Heart right ventricle (tissue), 16 donors: Measurements from ENCODE around the gene PDE1A. TPM values are rescaled to one million over a fixed set of nuclear protein-coding genes. Genes with fewer than 3 reads are reported as not detected.
A peak's percentile ranks its signal among the peaks of the same experiment; 100 is the strongest.
"Not testable (repeated sequence)": the region's sequence is repeated elsewhere in the genome, so short reads cannot be mapped to it uniquely, and the experiment has no call there.

Source experiments
- ATAC-seq, 8 donors: fragments of 200-7000 bp; cut with Tn5 transposase; one replicate each; pipeline ENCODE4 v1.9.1; 2020; ENCODE audit warnings: mild to moderate bottlenecking in 8 of 8, moderate library complexity in 8 of 8, moderate number of reproducible peaks in 1 of 8
- DNase-seq, 2 donors: peaks; one replicate each; pipeline ENCODE4 v3.0.0-alpha.2; 2020
- H3K27ac ChIP-seq, 10 donors: fragments of 200-600 bp; sonication (generic) in 2 of 10; one replicate each; pipeline versions ENCODE4 v1.5.0 to v1.8.0; 2020 to 2022; ENCODE audit warnings: mild to moderate bottlenecking in 3 of 10
- H3K27me3 ChIP-seq, 7 donors: fragments of 200-600 bp; one replicate each; pipeline ENCODE4 v1.8.0; 2021 to 2022; ENCODE audit warnings: mild to moderate bottlenecking in 2 of 7
- H3K36me3 ChIP-seq, 9 donors: fragments of 200-600 bp; sonication (generic) in 1 of 9; one replicate each; pipeline versions ENCODE4 v1.5.0 to v1.8.0; 2020 to 2022; ENCODE audit warnings: mild to moderate bottlenecking in 2 of 9
- H3K4me1 ChIP-seq, 9 donors: fragments of 200-600 bp; sonication (generic) in 1 of 9; one replicate each; pipeline versions ENCODE4 v1.5.0 to v1.8.0; 2020 to 2022; ENCODE audit warnings: mild to moderate bottlenecking in 4 of 9
- H3K4me3 ChIP-seq, 10 donors: fragments of 200-600 bp; sonication (generic) in 2 of 10; one replicate each; pipeline versions ENCODE4 v1.5.0 to v1.8.0; 2020 to 2022; ENCODE audit warnings: mild to moderate bottlenecking in 7 of 10, moderate library complexity in 2 of 10
- H3K9me3 ChIP-seq, 11 donors: fragments of 200-600 bp in 10 of 11; sonication (generic) in 2 of 11; one replicate each; pipeline versions ENCODE4 v1.5.0 to v1.8.0; 2013 to 2022; ENCODE audit warnings: mild to moderate bottlenecking in 2 of 11, control low read depth in 1 of 11, moderate library complexity in 1 of 11
- WGBS, 2 donors: extraction: QIAGEN DNeasy Blood & Tissue Kit; methylation state at CpG; one replicate each; pipeline ENCODE4 v1.1.7; 2013; ENCODE audit warnings: inconsistent platforms in 1 of 2; 5-methylcytosine and 5-hydroxymethylcytosine counted together
- intact Hi-C, 10 donors: fragments of 100-400 bp; cut with DNase I; formaldehyde crosslinking; loops; one replicate each; pipeline versions ENCODE4 v1.11.1 to v1.14.2; 2022
- polyA plus RNA-seq, 2 donors: library from polyadenylated mRNA; stranded (reverse); fragments of 200-250 nt; gene quantifications; one replicate each; pipeline ENCODE4 v1.2.3, GENCODE V29; 2013
- total RNA-seq, 10 donors: library from RNA; stranded (reverse); fragmentation: NEBNext Ultra II Directional in 3 of 10; extraction: Animal tissue kit (Norgen Biotek cat#: 25700) in 3 of 10; gene quantifications; one replicate each; pipeline versions ENCODE4 v1.2.1 to v1.2.4, GENCODE V29; 2021 to 2023
- TF ChIP-seq, protein P1 (sequence below), 9 donors: fragments of 200-600 bp; sonication (generic) in 2 of 9; IDR thresholded peaks; one replicate each; pipeline versions ENCODE4 v1.5.0 to v1.8.0; 2021 to 2022; ENCODE audit warnings: antibody characterized with exemption in 9 of 9, mild to moderate bottlenecking in 5 of 9, moderate library complexity in 1 of 9
- donor health status: Arrhythmogenic right ventricular cardiomyopathy.
- donor health status: ischemic (EF 13 %, LVEDD 7.1; RV severe dilation, severe dysfunction).
- donor health status: healthy with polysubstance abuse.
- donor health status: DM: no; HTN: yes; CAD: no.
- donor health status: DM: no; HTN: no; CAD: no.
- donor health status: ischemic (EF 25% LVEDD 6.9; RV normal size, moderate dysfunction).
- donor health status: ischemic (EF 25% LVEDD 5.7; RV mildly dilated, moderate dysfunction).
- donor health status: healthy.
- donor health status: DM: yes; HTN: yes; CAD: no.
- donor health status: Ischemic cardiomyopathy.
- donor health status: ischemic (EF 35%, LVEDD 5.7; RV mildly dilated, moderate dysfunction).
- donor health status: nonischemic (EF 11% LVEDD 7.7; RV severe dilation, severe dysfunction).
- donor health status: DM: yes; HTN: yes; CAD: no.
- donor health status: PGD.
- donor health status: ischemic (EF 29% LVEDD 5.4; RV normal size, mild dysfunction).
- donor health status: nonischemic (EF 23%, LVEDD 6.1; RV moderate dilation, normal function).

The PDE1A gene
- total and polyA plus RNA-seq, 12 donors = 3.6 to 66.7 (median 14.8) TPM

- DNase-seq = no peak
- WGBS, 2 donors = 80 to 84% methylated on average over 2 of the region's 2 CpGs
These were observed 35.4 kb downstream of the PDE1A start for GRCh38 chr2:182391443-182391842.

DNA sequence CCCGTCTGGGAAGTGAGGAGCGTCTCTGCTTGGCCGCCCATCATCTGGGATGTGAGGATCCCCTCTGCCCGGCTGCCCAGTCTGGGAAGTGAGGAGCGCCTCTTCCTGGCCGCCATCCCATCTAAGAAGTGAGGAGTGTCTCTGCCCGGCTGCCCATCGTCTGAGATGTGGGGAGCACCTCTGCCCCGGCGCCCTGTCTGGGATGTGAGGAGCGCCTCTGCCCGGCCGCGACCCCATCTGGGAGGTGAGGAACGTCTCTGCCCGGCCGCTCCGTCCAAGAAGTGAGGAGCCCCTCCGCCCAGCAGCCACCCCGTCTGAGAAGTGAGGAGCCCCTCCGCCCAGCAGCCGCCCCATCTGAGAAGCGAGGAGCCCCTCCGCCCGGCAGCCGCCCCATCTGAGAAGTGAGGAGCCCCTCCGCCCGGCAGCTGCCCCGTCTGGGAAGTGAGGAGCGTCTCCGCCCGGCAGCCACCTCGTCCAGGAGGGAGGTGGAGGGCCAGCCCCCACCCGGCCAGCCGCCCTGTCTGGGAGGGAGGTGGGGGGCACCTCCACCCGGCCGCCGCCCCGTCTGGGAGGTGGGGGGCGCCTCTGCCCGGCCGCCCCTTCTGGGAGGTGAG is 40.5 kb downstream of the PDE1A start:
- intact Hi-C loops, H3K36me3 ChIP-seq, H3K27ac ChIP-seq, DNase-seq, ATAC-seq, H3K4me3 ChIP-seq, H3K27me3 ChIP-seq: not testable (repeated sequence)
- Histone ChIP-seq H3K4me1 (peaks cover 0 to 23% (median 0%) of the 10 kb centered on the region in 9 donors), H3K9me3 (peaks cover 0 to 29% (median 12%) of the 10 kb centered on the region in 11 donors)
- WGBS, 2 donors = 92 to 96% methylated on average over 38 to 42 of the region's 42 CpGs

More at GRCh38 chr2:182391443-182391842, 35.4 kb downstream of the PDE1A start:
- Histone ChIP-seq H3K9me3 (peaks cover 0 to 15% (median 0%) of the 10 kb centered on the region in 11 donors), H3K4me3 (no peak overlapping the region), H3K27me3 (no peaks in the 10 kb centered on the region), H3K36me3 (no peaks in the 10 kb centered on the region), H3K27ac (no peak overlapping the region), H3K4me1 (peaks cover 0 to 21% (median 0%) of the 10 kb centered on the region in 9 donors)
- TF ChIP-seq, protein P1, sequence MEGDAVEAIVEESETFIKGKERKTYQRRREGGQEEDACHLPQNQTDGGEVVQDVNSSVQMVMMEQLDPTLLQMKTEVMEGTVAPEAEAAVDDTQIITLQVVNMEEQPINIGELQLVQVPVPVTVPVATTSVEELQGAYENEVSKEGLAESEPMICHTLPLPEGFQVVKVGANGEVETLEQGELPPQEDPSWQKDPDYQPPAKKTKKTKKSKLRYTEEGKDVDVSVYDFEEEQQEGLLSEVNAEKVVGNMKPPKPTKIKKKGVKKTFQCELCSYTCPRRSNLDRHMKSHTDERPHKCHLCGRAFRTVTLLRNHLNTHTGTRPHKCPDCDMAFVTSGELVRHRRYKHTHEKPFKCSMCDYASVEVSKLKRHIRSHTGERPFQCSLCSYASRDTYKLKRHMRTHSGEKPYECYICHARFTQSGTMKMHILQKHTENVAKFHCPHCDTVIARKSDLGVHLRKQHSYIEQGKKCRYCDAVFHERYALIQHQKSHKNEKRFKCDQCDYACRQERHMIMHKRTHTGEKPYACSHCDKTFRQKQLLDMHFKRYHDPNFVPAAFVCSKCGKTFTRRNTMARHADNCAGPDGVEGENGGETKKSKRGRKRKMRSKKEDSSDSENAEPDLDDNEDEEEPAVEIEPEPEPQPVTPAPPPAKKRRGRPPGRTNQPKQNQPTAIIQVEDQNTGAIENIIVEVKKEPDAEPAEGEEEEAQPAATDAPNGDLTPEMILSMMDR (IDR thresholded peaks at IDR 0.05) = no peak
- intact Hi-C loops = no loop called here
- ATAC-seq = no peak

DNA sequence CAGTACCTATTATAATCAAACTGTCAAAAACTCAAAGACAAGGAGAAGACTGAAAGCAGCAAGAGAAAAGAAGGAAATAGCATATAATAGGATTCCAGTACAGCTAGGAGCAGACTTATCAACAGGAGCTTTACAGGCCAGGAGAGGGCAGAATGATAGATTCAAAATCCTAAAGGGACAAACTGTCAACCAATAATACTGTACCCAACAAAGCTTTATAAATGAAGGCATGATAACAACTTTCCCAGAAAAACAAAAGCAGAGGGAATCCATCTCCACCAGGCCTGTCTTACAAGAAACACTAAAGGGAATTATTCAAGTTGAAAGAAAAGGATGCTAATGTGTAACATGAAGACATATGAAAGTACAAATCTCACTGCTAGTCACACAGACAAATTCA is 42.0 kb downstream of the PDE1A start:
- intact Hi-C loops = no loop called here
- Histone ChIP-seq H3K9me3 (peaks cover 0 to 29% (median 12%) of the 10 kb centered on the region in 11 donors), H3K36me3 (no peaks in the 10 kb centered on the region), H3K27me3 (no peaks in the 10 kb centered on the region), H3K27ac (no peak overlapping the region), H3K4me1 (peaks cover 0 to 31% (median 1%) of the 10 kb centered on the region in 9 donors), H3K4me3 (no peak overlapping the region)
- no peak for ATAC-seq
- DNase-seq = no peak
- TF ChIP-seq, protein P1 (IDR thresholded peaks at IDR 0.05) = no peak

GRCh38 chr2:182381225-182381624 is 45.6 kb downstream of the PDE1A start:
- H3K4me1 ChIP-seq = peaks cover 0 to 41% (median 9%) of the 10 kb centered on the region in 9 donors
- intact Hi-C loops = no loop called here
- no peak overlapping the region for H3K27ac ChIP-seq
- ATAC-seq (no peak), DNase-seq (no peak)
- H3K9me3 ChIP-seq = peaks cover 0 to 37% (median 17%) of the 10 kb centered on the region in 11 donors
- H3K36me3 ChIP-seq = no peaks in the 10 kb centered on the region
- no peak overlapping the region for H3K4me3 ChIP-seq
- TF ChIP-seq, protein P1 (IDR thresholded peaks at IDR 0.05) = no peak
- no peaks in the 10 kb centered on the region for H3K27me3 ChIP-seq
- 92 to 94% methylated on average over 8 of the region's 8 CpGs for WGBS, 2 donors

DNA sequence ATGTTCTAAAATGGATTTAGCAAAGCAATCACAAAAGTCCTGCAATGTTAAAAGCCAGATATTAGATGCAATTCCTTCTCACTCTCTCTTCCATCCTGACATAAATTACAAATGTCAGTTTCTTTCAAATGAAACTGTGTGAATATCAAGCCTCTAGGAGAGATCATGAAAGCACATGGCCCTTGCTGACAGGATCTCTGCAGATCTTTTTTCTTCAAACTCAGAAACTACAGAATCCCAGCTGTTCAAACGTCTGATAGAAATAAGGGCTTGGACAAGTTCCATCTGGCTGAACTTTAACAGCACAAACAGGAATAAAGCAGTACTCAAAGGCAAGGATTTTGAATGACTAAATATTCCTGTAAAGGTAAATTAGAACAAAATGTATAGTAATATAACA is 47.6 kb downstream of the PDE1A start:
- intact Hi-C loops = loop anchor here in 2 of 10 donors (10.0 kb wide), 2 partner anchors 46 to 134 kb away; partner anchors contain the start of gene PDE1A (in 1 of the 2)
- no peak overlapping the region for H3K4me3 ChIP-seq
- no peaks in the 10 kb centered on the region for H3K27me3 ChIP-seq
- 2 to 4% methylated on average over 1 of the region's 1 CpG for WGBS, 2 donors
- DNase-seq (peak in 1 of 2 donors; percentile 50), ATAC-seq (peak; percentile 55 to 88 (median 81))
- TF ChIP-seq, protein P1 (IDR thresholded peaks at IDR 0.05) = no peak
- peaks cover 0 to 43% (median 16%) of the 10 kb centered on the region in 11 donors for H3K9me3 ChIP-seq
- no peaks in the 10 kb centered on the region for H3K36me3 ChIP-seq
- H3K4me1 ChIP-seq = peaks cover 0 to 41% (median 9%) of the 10 kb centered on the region in 9 donors
- peak overlapping the region in 5 of 10 donors; percentile 37 to 55 (median 45) for H3K27ac ChIP-seq
